Measurements from ENCODE around the gene SLC22A1. TPM values are rescaled to one million over a fixed set of nuclear protein-coding genes. Genes with fewer than 3 reads are reported as not detected.

SLC22A1 gene
- total and polyA plus RNA-seq, 2 of the 8 experiments (the other 6 are each of a cell fraction or from before 2014, with no cell fraction given): 0.12 to 0.45 TPM

- Histone ChIP-seq H2AFZ (ENCODE audit: low read length) (no peak overlapping the region), H2AK5ac (ENCODE audit: low read depth, low read length) (no peak overlapping the region), H2BK20ac (ENCODE audit: low read length) (no peak overlapping the region), H3K14ac (ENCODE audit: insufficient read length) (no peak overlapping the region), H3K18ac (ENCODE audit: extremely low read depth, low read length) (no peak overlapping the region), H3K36me3 (ENCODE audit: control insufficient read depth in 2 of 4, insufficient read depth in 4 of 4, low read length in 3 of 4) (peaks cover 28 to 80% (median 63%) of the 10 kb centered on the region in 4 experiments), H3K4me1 (replicated peaks in 1 of 4; ENCODE audit: control insufficient read depth in 3 of 4, insufficient read depth in 4 of 4, low read length in 3 of 4) (no peaks in the 10 kb centered on the region), H3K27me3 (replicated peaks in 1 of 4; ENCODE audit: control insufficient read depth in 3 of 4, extremely low read depth in 1 of 4, insufficient read depth in 3 of 4, low read length in 3 of 4) (no peaks in the 10 kb centered on the region), H3K27ac (ENCODE audit: low read depth, low read length) (no peak overlapping the region), H3K4ac (replicated peaks; ENCODE audit: insufficient read length, low read depth, low read length) (no peak overlapping the region), H3K4me2 (ENCODE audit: insufficient read depth in 1 of 2, low read depth in 2 of 2, low read length in 2 of 2) (no peak overlapping the region), H3K79me1 (ENCODE audit: low read depth, low read length) (no peaks in the 10 kb centered on the region; the same call in 1 of the 2 replicates), H2BK5ac (ENCODE audit: low read depth, low read length) (no peak overlapping the region), H3K23ac (ENCODE audit: insufficient read length) (no peak overlapping the region), H4K91ac (replicated peaks; ENCODE audit: insufficient read length, low read length) (no peak overlapping the region), H4K5ac (ENCODE audit: insufficient read length, low read depth, low read length) (no peak overlapping the region), H2BK12ac (ENCODE audit: low read depth, low read length) (no peak overlapping the region), H3K4me3 (ENCODE audit: extremely low read depth in 1 of 4, insufficient read depth in 2 of 4, low read depth in 3 of 4, low read length in 4 of 4) (no peak overlapping the region), H4K20me1 (replicated peaks in 1 of 2; ENCODE audit: control insufficient read depth in 1 of 2, insufficient read depth in 2 of 2, low read length in 2 of 2) (peaks cover 1 to 9% of the 10 kb centered on the region in 2 experiments), H2BK15ac (ENCODE audit: low read length) (no peak overlapping the region), H2BK120ac (replicated peaks; ENCODE audit: low read depth, low read length) (no peak overlapping the region), H3K9ac (replicated peaks in 1 of 4; ENCODE audit: extremely low read depth in 1 of 4, low read depth in 3 of 4, low read length in 3 of 4) (no peak overlapping the region), H3K9me3 (ENCODE audit: insufficient read depth in 2 of 2, low read depth in 1 of 2, low read length in 1 of 2) (peaks cover 3 to 12% of the 10 kb centered on the region in 2 experiments; a peak in 3 of 4 replicates), H3K79me2 (ENCODE audit: control insufficient read depth in 1 of 2, insufficient read depth in 2 of 2, low read length in 2 of 2) (no peaks in the 10 kb centered on the region), H3K56ac (replicated peaks; ENCODE audit: insufficient read length, low read depth, low read length) (no peak overlapping the region), H4K8ac (ENCODE audit: extremely low read depth, insufficient read depth, low read length) (no peak overlapping the region), H3K23me2 (ENCODE audit: low read depth, low read length) (0 out of 2 replicates have a peak, but pooled peaks cover 2% of the 10 kb centered on the region)
- ChIA-PET POLR2A (ENCODE audit: partially characterized antibody) (no interaction called here), CTCF (ENCODE audit: partially characterized antibody) (interaction anchor here (1.2 to 3.4 kb wide), 5 partner anchors 10 to 23 kb away, joined by 3 to 22 read pairs (median 5); no protein-coding TSS in a partner anchor)
- WGBS, 2 experiments (ENCODE audit: extremely low coverage in 1 of 2, insufficient coverage in 1 of 2, insufficient read length in 1 of 2, insufficient replicate concordance in 2 of 2, low coverage in 1 of 2, low lambda C conversion rate in 2 of 2, missing lambda C conversion rate in 1 of 2): 93% methylated on average over 5 of the region's 5 CpGs; no CpG with 5 or more reads in 1 of the 2 experiments
- TF ChIP-seq ZNF274 (IDR thresholded peaks at IDR 0.05; ENCODE audit: borderline replicate concordance, extremely low read depth, low read length) (no peak), POU5F1 (IDR thresholded peaks at IDR 0.05; ENCODE audit: low read depth, low read length) (no peak), GTF2F1 (IDR thresholded peaks at IDR 0.05; ENCODE audit: borderline replicate concordance, low read depth, low read length) (no peak), KDM4A (IDR thresholded peaks at IDR 0.05; ENCODE audit: low read depth, low read length, severe bottlenecking) (no peak), GABPA (IDR thresholded peaks at IDR 0.05; ENCODE audit: borderline replicate concordance, insufficient read depth, low read length) (no peak), TAF7 (optimal IDR thresholded peaks at IDR 0.05; ENCODE audit: borderline replicate concordance, low read depth, low read length) (no peak), MAX (IDR thresholded peaks at IDR 0.05) (no peak), EGR1 (IDR thresholded peaks at IDR 0.05; ENCODE audit: borderline replicate concordance, low read depth, low read length) (no peak), SP2 (IDR thresholded peaks at IDR 0.05; ENCODE audit: low read length) (no peak), MAFK (IDR thresholded peaks at IDR 0.05; ENCODE audit: low read depth, low read length) (no peak), RFX5 (IDR thresholded peaks at IDR 0.05; ENCODE audit: borderline replicate concordance, low read depth, low read length) (no peak), CTBP2 (IDR thresholded peaks at IDR 0.05; ENCODE audit: borderline replicate concordance, insufficient read depth, insufficient read length, low read length) (no peak), TAF1 (IDR thresholded peaks at IDR 0.05; ENCODE audit: low read depth, low read length) (no peak)
- FAIRE-seq: no peak
- DNase-seq (ENCODE audit: low read depth in 1 of 2, low spot score in 2 of 2): no peak
These were observed 45.6 kb upstream of the SLC22A1 start for GRCh38 chr6:160076009-160076408.
